ENCODE measurements around the gene AKAP8L.

The AKAP8L gene

GRCh38 chr19:15432629-15433518, 14.1 kb upstream of the AKAP8L start:
- peak; percentile 90 for DNase-seq

GRCh38 chr19:15432018-15432494, 13.3 kb upstream of the AKAP8L start:
- DNase-seq = no peak

GRCh38 chr19:15431396-15432017, 12.7 kb upstream of the AKAP8L start:
- DNase-seq = no peak

GRCh38 chr19:15430526-15431120, 11.8 kb upstream of the AKAP8L start:
- DNase-seq = no peak

GRCh38 chr19:15429825-15430467, 11.2 kb upstream of the AKAP8L start:
- no peak for DNase-seq

- DNase-seq = no peak
These were observed 10.4 kb upstream of the AKAP8L start for GRCh38 chr19:15428956-15429824.

- DNase-seq = no peak
These were observed 9.2 kb upstream of the AKAP8L start for GRCh38 chr19:15427991-15428471.

GRCh38 chr19:15427350-15427700, 8.5 kb upstream of the AKAP8L start:
- no peak for DNase-seq

GRCh38 chr19:15426485-15427349, 7.9 kb upstream of the AKAP8L start:
- DNase-seq = no peak

- no peak for DNase-seq
These were observed 6.6 kb upstream of the AKAP8L start for GRCh38 chr19:15425321-15425950.

- no peak for DNase-seq
These were observed 6.0 kb upstream of the AKAP8L start for GRCh38 chr19:15424692-15425272.

- DNase-seq = no peak
These were observed 5.3 kb upstream of the AKAP8L start for GRCh38 chr19:15424121-15424520.

- DNase-seq = no peak
These were observed 4.3 kb upstream of the AKAP8L start for GRCh38 chr19:15423130-15423529.

GRCh38 chr19:15422296-15423075, 3.7 kb upstream of the AKAP8L start:
- DNase-seq = no peak

GRCh38 chr19:15421721-15422260, 3.0 kb upstream of the AKAP8L start:
- DNase-seq = no peak

GRCh38 chr19:15421136-15421695, 2.4 kb upstream of the AKAP8L start:
- no peak for DNase-seq

GRCh38 chr19:15419413-15420025, 731 bp upstream of the AKAP8L start:
- peak; percentile 25 for DNase-seq

GRCh38 chr19:15418231-15418578, 583 bp downstream of the AKAP8L start:
- DNase-seq = no peak
